HG03103 (cell line): Measurements from ENCODE around the gene XRCC4.

Experiments used
- ATAC-seq: cut with Tn5 transposase; IDR thresholded peaks from one replicate; pipeline ENCODE4 v1.9.1; 2021; ENCODE audit warnings: low read depth; ENCODE audit not compliant: unreplicated experiment

Gene XRCC4

GRCh38 chr5:83069096-83069799 is 8.1 kb upstream of the XRCC4 start:
- ATAC-seq: no peak

GRCh38 chr5:83071286-83072051 is 5.9 kb upstream of the XRCC4 start:
- ATAC-seq: no peak

GRCh38 chr5:83072966-83073365 is 4.4 kb upstream of the XRCC4 start:
- ATAC-seq: no peak

- ATAC-seq: peak; percentile 8
Measured at GRCh38 chr5:83077662-83078261, 415 bp downstream of the XRCC4 start.

- no peak for ATAC-seq
Measured at GRCh38 chr5:83082750-83083149, 5.4 kb downstream of the XRCC4 start.

- ATAC-seq: no peak
Measured at GRCh38 chr5:83084336-83084735, 7.0 kb downstream of the XRCC4 start.

- ATAC-seq: no peak
Measured at GRCh38 chr5:83085106-83085505, 7.8 kb downstream of the XRCC4 start.

- no peak for ATAC-seq
Measured at GRCh38 chr5:83090169-83090568, 12.8 kb downstream of the XRCC4 start.

- no peak for ATAC-seq
Measured at GRCh38 chr5:83092619-83093018, 15.3 kb downstream of the XRCC4 start.

GRCh38 chr5:83093692-83094091 is 16.3 kb downstream of the XRCC4 start:
- no peak for ATAC-seq

- ATAC-seq: no peak
Measured at GRCh38 chr5:83095163-83095956, 18.0 kb downstream of the XRCC4 start.

GRCh38 chr5:83095957-83096539 is 18.7 kb downstream of the XRCC4 start:
- ATAC-seq: no peak

- no peak for ATAC-seq
Measured at GRCh38 chr5:83096660-83097339, 19.5 kb downstream of the XRCC4 start.

GRCh38 chr5:83097689-83098231 is 20.4 kb downstream of the XRCC4 start:
- ATAC-seq: no peak

GRCh38 chr5:83099001-83099400 is 21.7 kb downstream of the XRCC4 start:
- ATAC-seq: no peak

GRCh38 chr5:83099445-83099844 is 22.1 kb downstream of the XRCC4 start:
- no peak for ATAC-seq

- no peak for ATAC-seq
Measured at GRCh38 chr5:83101514-83101913, 24.2 kb downstream of the XRCC4 start.

GRCh38 chr5:83102364-83102980 is 25.1 kb downstream of the XRCC4 start:
- ATAC-seq: no peak

- ATAC-seq: no peak
Measured at GRCh38 chr5:83104021-83104420, 26.7 kb downstream of the XRCC4 start.
